H1 (cell line): ENCODE measurements around the gene CSNK1D. TPM values are rescaled to one million over a fixed set of nuclear protein-coding genes. Genes with fewer than 3 reads are reported as not detected.

Experiments
- SAP30 ChIP-seq: fragments of 300-600 bp; sonication (generic); IDR thresholded peaks from 2 replicates; pipeline ENCODE4 v1.7.1; 2012; ENCODE audit warnings: low read length, moderate library complexity, mild to moderate bottlenecking, inconsistent platforms; ENCODE audit not compliant: insufficient read depth, insufficient replicate concordance
- polyA plus RNA-seq, 7 experiments: library from polyadenylated mRNA; depleted of rRNA in 3 of 7; stranded (reverse) in 5 of 7; unstranded in 2 of 7; fragments of >200 nt in 5 of 7; fragments of 200-250 nt in 2 of 7; gene quantifications; 1 replicate in 5 of 7; 2 replicates in 1 of 7; 4 replicates in 1 of 7; pipeline versions ENCODE4 v1.2.1 to v1.2.3, GENCODE V29; 2011 to 2013; ENCODE audit warnings: missing spikeins in 2 of 7, mixed read lengths in 2 of 7
- total RNA-seq: library from RNA; stranded (reverse); fragmentation: NEBNext Ultra II Directional; extraction: Animal tissue kit (Norgen Biotek cat#: 25700); gene quantifications from 2 replicates; pipeline ENCODE4 v1.2.1, GENCODE V29; 2021

CSNK1D gene
- total and polyA plus RNA-seq, 2 of the 8 experiments (the other 6 are each of a cell fraction or from before 2014, with no cell fraction given): 73.5 to 103 TPM

GRCh38 chr17:82320140-82320840 lies 46.8 kb upstream of the CSNK1D start (continued):
- TF ChIP-seq SAP30: no peak
